GM18867 (cell line): Measurements from ENCODE around the gene LRRC4.

Experiments
- ATAC-seq: cut with Tn5 transposase; IDR thresholded peaks from one replicate; pipeline ENCODE4 v1.9.1; 2021; ENCODE audit warnings: mild to moderate bottlenecking, moderate library complexity; ENCODE audit not compliant: unreplicated experiment

The LRRC4 gene

GRCh38 chr7:127981965-127982364 is 49.3 kb downstream of the LRRC4 start:
- ATAC-seq, result no peak

DNA sequence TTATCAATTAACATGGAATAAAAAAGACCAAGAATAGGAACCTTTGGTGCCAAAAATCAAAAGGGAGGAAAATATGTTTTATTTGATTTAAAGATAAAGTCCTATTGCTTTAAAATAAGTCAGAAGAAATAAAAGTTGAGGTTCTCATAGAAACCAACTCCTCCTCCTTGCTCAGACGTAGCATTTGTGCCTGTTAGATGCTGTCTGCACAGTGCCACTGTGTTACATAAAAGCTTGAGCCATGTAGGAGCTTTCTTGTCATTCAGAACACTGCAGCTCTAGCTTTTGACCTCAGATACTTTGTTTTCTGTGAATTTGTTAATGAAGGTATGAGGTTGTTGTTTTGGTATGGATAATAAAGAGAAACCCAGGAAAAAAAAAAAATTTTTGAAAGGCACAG is 50.3 kb downstream of the LRRC4 start:
- ATAC-seq, result no peak

- no peak for ATAC-seq
These were observed 51.5 kb downstream of the LRRC4 start for GRCh38 chr7:127979728-127980126.

- no peak for ATAC-seq
These were observed 52.0 kb downstream of the LRRC4 start for GRCh38 chr7:127979113-127979727.

DNA sequence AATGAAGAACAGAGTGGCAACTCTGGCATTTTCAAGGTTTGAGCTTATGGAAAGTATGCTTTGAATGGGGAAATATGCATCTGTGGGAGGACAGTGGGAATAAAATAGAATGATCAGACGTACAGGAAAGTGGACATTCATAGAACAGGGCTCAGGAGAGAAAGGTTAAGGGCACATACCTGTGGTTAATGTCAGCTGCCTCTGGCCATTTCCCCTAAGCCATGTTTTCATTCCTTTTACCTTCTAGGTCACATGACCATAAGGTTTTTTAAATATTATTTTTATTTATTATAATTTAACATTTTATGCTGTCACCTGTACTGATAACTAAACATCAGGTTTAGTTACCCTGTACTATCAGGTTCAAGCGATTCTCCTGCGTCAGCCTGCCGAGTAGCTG is 52.8 kb downstream of the LRRC4 start:
- no peak for ATAC-seq
